ENCODE results near the gene OXTR. TPM values are rescaled to one million over a fixed set of nuclear protein-coding genes. Genes with fewer than 3 reads are reported as not detected.

OXTR gene
- total RNA-seq = 0.13 and 1.3 TPM in 2 replicates

DNA sequence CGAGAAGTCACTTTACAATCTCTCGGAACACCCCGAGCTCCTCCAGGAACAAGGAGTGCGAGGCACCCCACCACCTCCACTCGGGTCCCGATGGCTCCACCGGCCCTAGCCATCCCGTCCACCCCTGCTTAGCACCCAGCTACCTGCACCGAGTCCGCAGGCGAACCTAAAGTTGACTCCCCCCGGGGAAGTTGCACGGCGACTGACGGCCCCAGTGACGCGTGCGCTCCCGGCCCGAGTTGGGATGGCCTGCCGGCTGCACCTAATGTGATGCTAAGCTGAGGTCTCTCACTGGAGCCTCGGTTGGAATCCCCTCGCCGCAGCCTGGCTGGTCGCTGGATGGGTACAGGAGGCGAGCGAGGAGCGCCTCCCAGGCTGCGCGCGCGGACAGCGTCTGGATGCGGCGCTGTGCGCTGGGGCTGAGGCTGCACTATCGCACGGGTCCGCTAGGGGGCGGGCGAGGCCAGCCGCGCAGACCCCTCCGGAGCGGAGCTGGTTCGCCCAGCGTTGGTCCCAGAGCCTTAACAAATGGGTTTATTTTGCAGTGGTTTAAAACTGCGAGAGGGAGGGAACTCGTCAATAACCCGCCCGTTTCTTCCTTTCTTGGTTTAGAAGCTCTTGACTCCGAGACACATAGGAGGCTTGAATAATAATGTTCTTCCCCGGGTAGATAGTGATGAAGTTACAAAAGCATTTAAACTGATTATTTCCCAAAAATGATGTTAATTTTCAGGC, at the start of gene OXTR:
OXTR (minus strand) TSS at position 526 of the 735 bp plus-strand sequence. CDS start 1,426 bp downstream, outside the sequence.
- peak; percentile 46 to 72 for DNase-seq (ENCODE audit: low read depth in 2 of 2)

- no peak for DNase-seq (ENCODE audit: low read depth in 2 of 2)
These were observed 48.1 kb upstream of the OXTR start for GRCh38 chr3:8817486-8817885.

- no peak for DNase-seq (ENCODE audit: low read depth in 2 of 2)
These were observed 46.7 kb upstream of the OXTR start for GRCh38 chr3:8816106-8816505.

- DNase-seq (ENCODE audit: low read depth in 2 of 2) = no peak
These were observed 44.0 kb upstream of the OXTR start for GRCh38 chr3:8813411-8813810.

DNA sequence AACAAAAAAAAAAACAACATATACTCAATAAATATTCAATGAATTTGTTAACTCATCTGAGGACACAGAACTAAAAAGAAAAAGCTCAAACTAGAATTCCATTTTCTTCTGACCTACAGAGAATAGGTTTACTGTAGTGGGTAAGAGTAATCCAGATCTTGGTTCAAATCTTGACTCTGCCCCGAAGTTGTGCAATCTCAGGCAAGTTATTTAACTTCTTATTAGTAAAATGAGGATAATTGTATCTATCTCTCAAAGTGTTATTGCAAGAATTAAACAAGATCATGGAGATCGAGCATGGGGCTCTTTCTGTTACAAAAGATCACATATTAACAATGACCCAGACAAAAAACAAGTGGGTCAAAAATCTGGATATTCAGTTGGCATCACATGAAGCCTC, 41.1 kb upstream of the OXTR start:
- no peak for DNase-seq (ENCODE audit: low read depth in 2 of 2)

DNA sequence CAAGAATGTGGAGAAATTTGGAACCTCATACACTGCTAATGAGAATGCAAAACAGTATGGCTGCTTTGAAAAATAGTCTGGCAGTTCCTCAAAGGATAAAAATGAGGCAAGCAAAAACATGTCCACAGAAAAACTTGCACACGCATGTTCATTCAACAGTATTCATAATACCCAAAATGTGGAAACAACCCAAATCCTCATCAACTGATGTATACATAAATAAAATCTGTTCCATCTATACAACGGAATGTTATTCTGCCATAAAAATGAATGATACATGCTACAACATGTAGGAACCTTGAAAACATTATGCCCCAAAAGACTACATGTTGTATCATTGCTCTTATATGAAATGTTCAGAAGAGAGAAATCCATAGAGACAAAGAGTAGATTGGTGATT, 36.4 kb upstream of the OXTR start:
- DNase-seq (ENCODE audit: low read depth in 2 of 2) = no peak

- DNase-seq (ENCODE audit: low read depth in 2 of 2) = no peak
These were observed 32.8 kb upstream of the OXTR start for GRCh38 chr3:8802256-8802655.

DNA sequence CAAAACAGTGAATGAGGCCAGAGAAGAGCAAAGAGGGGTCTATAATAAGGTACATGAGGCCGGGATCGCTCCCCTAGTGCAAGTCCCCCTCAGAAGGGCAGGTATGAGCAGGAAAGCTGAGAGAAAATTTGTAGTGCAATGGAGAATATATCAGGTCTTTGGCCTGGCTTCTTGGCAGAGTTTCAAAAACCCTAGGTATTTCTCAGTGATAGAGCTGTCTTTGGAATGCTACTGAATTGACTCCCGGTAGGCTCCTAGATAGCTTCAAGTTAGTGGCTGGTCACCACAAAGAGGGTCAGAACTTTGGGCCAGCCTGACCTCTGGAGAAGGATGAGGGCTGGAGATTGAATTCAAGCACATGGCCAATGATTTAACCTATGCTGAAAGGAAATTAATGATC, 30.6 kb upstream of the OXTR start:
- no peak for DNase-seq (ENCODE audit: low read depth in 2 of 2)

DNA sequence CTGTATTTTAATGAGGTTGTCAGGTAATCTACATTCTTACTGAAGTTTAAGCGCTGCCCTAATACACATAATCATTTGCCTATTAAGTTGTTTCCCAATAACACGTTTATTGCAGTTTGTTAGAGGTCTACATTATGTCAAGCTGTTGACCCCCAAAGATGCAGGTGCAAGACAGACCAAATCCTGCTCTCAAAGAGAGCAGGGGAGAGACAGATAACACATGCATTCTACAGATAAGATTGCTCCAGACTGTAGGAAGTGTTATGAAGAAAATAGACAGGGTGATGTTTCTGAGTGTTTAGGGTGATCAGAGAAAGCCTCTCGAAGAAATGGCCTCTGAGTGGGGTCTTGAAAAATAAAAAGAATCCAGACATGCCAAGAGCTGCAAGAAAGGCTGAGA, 24.8 kb upstream of the OXTR start:
- no peak for DNase-seq (ENCODE audit: low read depth in 2 of 2)

GRCh38 chr3:8793242-8793641, 23.8 kb upstream of the OXTR start:
- peak in 1 of 2 donors; percentile 34 for DNase-seq (ENCODE audit: low read depth in 2 of 2)

GRCh38 chr3:8790529-8790928, 21.1 kb upstream of the OXTR start:
- DNase-seq (ENCODE audit: low read depth in 2 of 2) = no peak

DNA sequence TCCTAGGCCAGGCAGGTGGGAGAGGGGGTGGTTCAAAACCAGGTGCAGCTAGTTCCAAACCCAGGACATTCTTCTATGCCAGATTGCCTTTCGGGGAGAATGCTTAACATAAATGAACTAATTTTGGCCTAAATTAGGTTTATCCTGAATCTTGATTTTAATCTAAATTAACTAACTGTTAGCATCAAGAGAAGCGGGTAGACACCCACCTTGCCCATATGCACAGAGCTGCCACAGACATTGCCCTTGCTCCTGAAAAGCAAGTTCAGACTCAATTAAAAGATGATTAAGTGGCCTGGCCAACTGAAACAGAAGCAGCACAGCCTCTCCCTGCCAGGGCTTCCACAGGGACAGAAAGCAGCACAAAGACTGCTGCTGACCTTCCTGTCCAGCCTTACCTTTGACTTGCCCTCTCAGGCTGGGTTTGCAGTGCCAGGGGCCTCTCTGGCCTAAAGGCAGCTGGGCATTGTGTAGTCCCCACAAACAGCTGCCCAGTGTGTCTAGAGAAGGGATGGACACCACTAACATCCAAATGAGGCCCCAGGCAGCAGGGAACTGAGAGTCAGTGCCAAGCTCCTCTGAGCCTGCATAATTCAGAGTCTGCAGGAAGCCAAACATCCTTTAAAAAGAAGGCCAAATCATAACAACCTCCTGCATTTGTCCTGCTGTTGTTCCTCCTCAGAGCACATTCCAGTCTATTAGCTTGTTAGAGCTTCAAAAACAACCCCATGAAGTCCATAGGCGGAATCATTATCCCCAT, 15.4 kb upstream of the OXTR start:
- DNase-seq (ENCODE audit: low read depth in 2 of 2) = peak in 1 of 2 donors; percentile 12

DNA sequence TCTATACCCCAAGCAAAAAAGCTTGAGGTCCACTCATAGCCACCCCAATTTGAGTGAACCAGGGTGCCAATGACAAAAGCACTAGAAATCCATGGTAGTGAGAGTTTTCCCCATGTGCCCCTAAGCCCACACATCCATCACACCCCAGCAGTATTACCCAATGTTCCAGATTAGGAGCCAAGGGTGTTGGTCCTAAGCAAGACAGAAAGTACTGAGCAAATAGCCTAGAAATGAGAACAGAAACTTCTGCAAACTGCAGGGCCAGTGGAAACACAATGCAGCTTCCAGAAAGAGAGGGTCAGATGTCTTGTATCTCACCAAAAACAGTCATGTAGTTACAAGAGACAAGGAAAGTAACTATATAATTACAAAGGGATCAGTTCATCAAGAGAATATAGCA, 10.9 kb upstream of the OXTR start:
- DNase-seq (ENCODE audit: low read depth in 2 of 2) = no peak

GRCh38 chr3:8778475-8778874, 9.1 kb upstream of the OXTR start:
- DNase-seq (ENCODE audit: low read depth in 2 of 2) = no peak

GRCh38 chr3:8777978-8778267, 8.5 kb upstream of the OXTR start:
- no peak for DNase-seq (ENCODE audit: low read depth in 2 of 2)

GRCh38 chr3:8777201-8777977, 8.0 kb upstream of the OXTR start:
- DNase-seq (ENCODE audit: low read depth in 2 of 2) = no peak

- peak in 1 of 2 donors; percentile 8 for DNase-seq (ENCODE audit: low read depth in 2 of 2)
These were observed 7.0 kb upstream of the OXTR start for GRCh38 chr3:8776406-8776805.

- no peak for DNase-seq (ENCODE audit: low read depth in 2 of 2)
These were observed 6.2 kb upstream of the OXTR start for GRCh38 chr3:8775602-8776001.

- no peak for DNase-seq (ENCODE audit: low read depth in 2 of 2)
These were observed 5.8 kb upstream of the OXTR start for GRCh38 chr3:8775181-8775580.

DNA sequence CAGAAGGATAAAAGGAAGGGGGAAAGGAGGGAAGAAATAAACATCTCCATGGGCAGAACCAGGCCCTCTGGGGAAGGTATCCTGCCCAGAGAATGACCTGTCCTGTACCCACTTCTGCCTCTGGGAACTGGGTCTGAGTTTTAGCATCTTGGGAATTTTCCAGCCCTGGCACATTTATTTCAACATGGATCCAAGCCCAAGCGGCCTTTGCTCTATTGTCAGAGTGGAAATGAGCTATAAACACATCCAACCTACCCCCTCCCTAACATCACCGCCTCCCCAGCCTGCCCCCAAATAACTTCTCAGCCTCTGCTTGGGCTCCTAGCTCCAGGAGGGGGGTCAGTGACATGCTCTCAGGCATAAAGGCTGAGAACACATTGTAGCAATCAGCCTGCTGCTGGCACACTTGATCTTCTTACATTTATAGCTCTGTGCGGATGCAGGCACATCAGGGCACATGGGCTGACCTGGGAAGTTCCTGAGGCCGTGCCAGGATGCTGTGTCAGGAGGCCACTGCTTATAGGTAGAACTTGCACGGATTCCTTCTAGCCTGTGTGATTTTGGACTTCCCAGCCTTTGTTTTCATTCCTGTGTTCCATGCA, 4.6 kb upstream of the OXTR start:
- no peak for DNase-seq (ENCODE audit: low read depth in 2 of 2)

- DNase-seq (ENCODE audit: low read depth in 2 of 2) = peak in 1 of 2 donors; percentile 6
These were observed 887 bp downstream of the OXTR start for GRCh38 chr3:8768364-8769087.
